ENCODE measurements around the gene SLC5A9.
"Not testable (repeated sequence)": the region's sequence is repeated elsewhere in the genome, so short reads cannot be mapped to it uniquely, and the experiment has no call there.

The SLC5A9 gene

GRCh38 chr1:48242141-48242736 lies 19.7 kb downstream of the SLC5A9 start:
- no peak for DNase-seq (ENCODE audit: low read depth)

GRCh38 chr1:48245106-48245505 lies 22.6 kb downstream of the SLC5A9 start:
- DNase-seq (ENCODE audit: low read depth) = no peak

- DNase-seq (ENCODE audit: low read depth) = no peak
These were observed 24.2 kb downstream of the SLC5A9 start for GRCh38 chr1:48246727-48247126.

- DNase-seq (ENCODE audit: low read depth) = no peak
These were observed 25.8 kb downstream of the SLC5A9 start for GRCh38 chr1:48248356-48248755.

GRCh38 chr1:48249868-48250267 lies 27.4 kb downstream of the SLC5A9 start:
- DNase-seq (ENCODE audit: low read depth) = no peak

- no peak for DNase-seq (ENCODE audit: low read depth)
These were observed 28.1 kb downstream of the SLC5A9 start for GRCh38 chr1:48250572-48250971.

- DNase-seq (ENCODE audit: low read depth) = no peak
These were observed 28.8 kb downstream of the SLC5A9 start for GRCh38 chr1:48251323-48251722.

GRCh38 chr1:48251821-48252220 lies 29.3 kb downstream of the SLC5A9 start:
- DNase-seq (ENCODE audit: low read depth) = no peak

- DNase-seq (ENCODE audit: low read depth) = no peak
These were observed 31.7 kb downstream of the SLC5A9 start for GRCh38 chr1:48254254-48254653.

GRCh38 chr1:48258106-48258505 lies 35.6 kb downstream of the SLC5A9 start:
- DNase-seq (ENCODE audit: low read depth) = no peak

GRCh38 chr1:48261881-48262400 lies 39.4 kb downstream of the SLC5A9 start:
- no peak for DNase-seq (ENCODE audit: low read depth)

- no peak for DNase-seq (ENCODE audit: low read depth)
These were observed 40.5 kb downstream of the SLC5A9 start for GRCh38 chr1:48263041-48263440.

- DNase-seq (ENCODE audit: low read depth) = no peak
These were observed 44.1 kb downstream of the SLC5A9 start for GRCh38 chr1:48266576-48266975.

GRCh38 chr1:48277437-48277836 lies 54.9 kb downstream of the SLC5A9 start:
- not testable (repeated sequence) for DNase-seq (ENCODE audit: low read depth)

- not testable (repeated sequence) for DNase-seq (ENCODE audit: low read depth)
These were observed 59.8 kb downstream of the SLC5A9 start for GRCh38 chr1:48282329-48282728.

- not testable (repeated sequence) for DNase-seq (ENCODE audit: low read depth)
These were observed 62.3 kb downstream of the SLC5A9 start for GRCh38 chr1:48284696-48285420.

- no peak for DNase-seq (ENCODE audit: low read depth)
These were observed 63.0 kb downstream of the SLC5A9 start for GRCh38 chr1:48285525-48285924.

GRCh38 chr1:48291421-48291820 lies 68.9 kb downstream of the SLC5A9 start:
- no peak for DNase-seq (ENCODE audit: low read depth)

- DNase-seq (ENCODE audit: low read depth) = no peak
These were observed 70.2 kb downstream of the SLC5A9 start for GRCh38 chr1:48292706-48293105.

GRCh38 chr1:48294094-48294493 lies 71.6 kb downstream of the SLC5A9 start:
- not testable (repeated sequence) for DNase-seq (ENCODE audit: low read depth)

- no peak for DNase-seq (ENCODE audit: low read depth)
These were observed 72.1 kb downstream of the SLC5A9 start for GRCh38 chr1:48294656-48295055.
